ENCODE measurements around the gene FAM72A.
A peak's percentile ranks its signal among the peaks of the same experiment; 100 is the strongest.
"Not testable (repeated sequence)": the region's sequence is repeated elsewhere in the genome, so short reads cannot be mapped to it uniquely, and the experiment has no call there.

The FAM72A gene

GRCh38 chr1:206215600-206216392, 13.2 kb upstream of the FAM72A start:
- not testable (repeated sequence) for DNase-seq (ENCODE audit: extremely low read depth, low read depth)

GRCh38 chr1:206210802-206211201, 8.2 kb upstream of the FAM72A start:
- not testable (repeated sequence) for DNase-seq (ENCODE audit: extremely low read depth, low read depth)

- DNase-seq (ENCODE audit: extremely low read depth, low read depth), result not testable (repeated sequence)
Measured at GRCh38 chr1:206205569-206205968, 2.9 kb upstream of the FAM72A start.

- not testable (repeated sequence) for DNase-seq (ENCODE audit: extremely low read depth, low read depth)
Measured at GRCh38 chr1:206204871-206205270, 2.2 kb upstream of the FAM72A start.

- DNase-seq (ENCODE audit: extremely low read depth, low read depth), result not testable (repeated sequence)
Measured at GRCh38 chr1:206204159-206204511, 1.5 kb upstream of the FAM72A start.

GRCh38 chr1:206203364-206204158, 922 bp upstream of the FAM72A start, which contains the start of gene SRGAP2:
SRGAP2 (plus strand) TSS chr1:206203541; CDS start chr1:206205971, 2,430 bp downstream.
- peak; percentile 23 for DNase-seq (ENCODE audit: extremely low read depth, low read depth)

GRCh38 chr1:206196748-206197424, 5.8 kb downstream of the FAM72A start:
- not testable (repeated sequence) for DNase-seq (ENCODE audit: extremely low read depth, low read depth)

- not testable (repeated sequence) for DNase-seq (ENCODE audit: extremely low read depth, low read depth)
Measured at GRCh38 chr1:206195182-206195581, 7.5 kb downstream of the FAM72A start.

- DNase-seq (ENCODE audit: extremely low read depth, low read depth), result not testable (repeated sequence)
Measured at GRCh38 chr1:206186826-206187225, 15.8 kb downstream of the FAM72A start.

- not testable (repeated sequence) for DNase-seq (ENCODE audit: extremely low read depth, low read depth)
Measured at GRCh38 chr1:206185778-206186177, 16.9 kb downstream of the FAM72A start.

GRCh38 chr1:206183788-206184187, 18.9 kb downstream of the FAM72A start:
- not testable (repeated sequence) for DNase-seq (ENCODE audit: extremely low read depth, low read depth)

- not testable (repeated sequence) for DNase-seq (ENCODE audit: extremely low read depth, low read depth)
Measured at GRCh38 chr1:206182368-206183317, 20.0 kb downstream of the FAM72A start.

- DNase-seq (ENCODE audit: extremely low read depth, low read depth), result not testable (repeated sequence)
Measured at GRCh38 chr1:206179666-206180065, 23.0 kb downstream of the FAM72A start.

- DNase-seq (ENCODE audit: extremely low read depth, low read depth), result not testable (repeated sequence)
Measured at GRCh38 chr1:206178061-206178989, 24.3 kb downstream of the FAM72A start.

- DNase-seq (ENCODE audit: extremely low read depth, low read depth), result not testable (repeated sequence)
Measured at GRCh38 chr1:206176114-206176502, 26.5 kb downstream of the FAM72A start.

Measured in AG09319 (cell line).